ENCODE measurements around the gene TLR8.

TLR8 gene

DNA sequence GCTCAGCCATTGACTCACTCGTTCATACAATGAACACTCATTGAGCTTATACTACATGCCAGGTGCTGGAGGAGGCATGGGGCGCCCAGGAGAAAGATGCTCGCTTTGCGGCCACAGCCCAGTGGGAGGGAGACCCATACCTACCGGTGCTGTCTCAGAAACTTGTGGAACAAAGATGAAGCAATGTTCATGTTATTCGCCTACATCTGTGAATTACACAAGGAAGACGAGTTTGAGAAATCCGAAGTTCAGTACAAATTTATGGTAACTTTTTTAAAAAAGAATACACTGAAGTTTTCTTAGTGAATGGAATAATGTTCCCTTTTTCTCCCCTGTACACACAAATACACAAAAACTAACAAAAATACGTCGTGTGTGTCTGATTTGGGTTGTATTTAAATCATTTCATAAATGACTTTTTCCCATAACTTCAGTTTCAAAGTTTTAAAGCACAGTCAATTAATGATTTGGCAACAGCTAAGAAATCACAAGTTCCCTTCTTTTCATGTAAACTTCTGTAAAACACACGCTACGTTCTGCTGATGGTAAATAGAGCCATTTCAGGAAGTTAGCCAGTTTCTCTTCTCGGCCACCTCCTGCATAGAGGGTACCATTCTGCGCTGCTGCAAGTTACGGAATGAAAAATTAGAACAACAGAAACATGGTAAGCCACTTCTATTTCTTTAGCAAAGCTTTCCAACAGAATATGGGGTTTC, at the start of gene TLR8:
TSS of gene TLR8 (plus strand) at position 575 of the 716 bp plus-strand sequence. CDS start at position 662, 87 bp downstream.
- no peak for DNase-seq

GRCh38 chrX:12865359-12865758, 41.1 kb upstream of the TLR8 start:
- DNase-seq = no peak

DNA sequence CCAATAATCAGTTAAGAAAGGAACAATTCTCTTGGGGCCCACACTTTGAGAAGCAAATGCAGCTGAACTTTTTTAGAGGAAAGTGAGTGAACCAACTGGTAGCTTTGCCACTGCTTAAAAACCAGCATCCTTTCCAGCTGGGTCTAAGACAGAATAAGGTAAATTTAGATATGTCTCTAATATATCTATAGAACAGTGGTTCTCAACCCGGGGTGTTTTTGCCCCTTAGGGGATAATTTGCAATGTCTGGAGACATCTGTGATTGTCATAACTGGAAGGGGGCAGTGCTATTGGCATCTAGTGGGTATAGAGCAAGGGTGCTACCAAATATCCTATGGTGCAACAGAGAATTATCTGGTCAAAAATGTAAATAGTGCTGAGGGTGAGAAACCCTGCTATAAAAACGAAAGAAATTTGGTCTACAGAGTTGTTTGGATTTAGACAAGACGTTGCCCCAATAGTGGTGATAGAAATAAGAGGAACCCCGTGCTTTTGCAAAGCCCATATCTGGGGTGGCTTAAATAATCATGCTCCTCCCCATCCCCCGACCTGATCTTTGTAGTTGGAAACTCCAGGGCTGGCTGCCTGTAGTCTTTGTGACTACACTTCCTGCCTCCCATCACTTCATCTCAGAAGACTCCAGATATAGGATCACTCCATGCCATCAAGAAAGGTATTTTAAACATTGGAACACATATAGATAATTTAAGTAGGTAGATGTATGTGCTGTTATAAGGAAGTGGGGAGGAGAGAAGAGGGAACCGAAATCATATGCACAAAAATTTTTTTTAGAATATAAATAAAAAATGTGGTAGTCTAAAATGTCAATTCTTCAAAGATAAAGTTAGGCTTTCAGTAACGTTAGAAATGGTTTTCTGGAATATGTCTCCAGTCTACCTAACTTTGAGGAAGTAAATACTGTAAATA, 39.7 kb upstream of the TLR8 start, which contains the start of gene TLR7:
TSS of gene TLR7 (plus strand) at position 622 of the 927 bp plus-strand sequence. CDS start 507 bp downstream, outside the sequence.
- DNase-seq = no peak

DNA sequence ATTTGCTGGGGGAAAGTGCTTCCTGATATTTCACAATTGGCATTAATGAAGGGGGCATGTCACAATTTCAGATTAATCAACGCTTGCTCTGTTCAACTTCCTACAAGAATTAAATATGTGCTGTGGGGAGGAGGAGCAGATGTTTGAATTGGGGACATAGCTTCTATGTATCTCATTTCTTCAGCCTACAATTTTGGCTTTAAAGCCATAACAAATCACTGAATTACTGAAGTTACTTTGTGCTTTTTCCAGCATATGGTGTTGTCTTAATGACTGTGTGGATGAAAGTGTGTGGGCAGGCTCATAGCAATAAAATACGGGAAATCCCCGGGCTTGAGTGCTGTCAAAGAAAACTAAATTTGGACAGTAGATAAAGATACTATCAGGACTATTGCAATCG, 38.7 kb upstream of the TLR8 start:
- no peak for DNase-seq

- DNase-seq = no peak
These were observed 37.7 kb upstream of the TLR8 start for GRCh38 chrX:12868747-12869146.

- no peak for DNase-seq
These were observed 35.2 kb upstream of the TLR8 start for GRCh38 chrX:12871257-12871656.

GRCh38 chrX:12872741-12873140, 33.7 kb upstream of the TLR8 start:
- no peak for DNase-seq

DNA sequence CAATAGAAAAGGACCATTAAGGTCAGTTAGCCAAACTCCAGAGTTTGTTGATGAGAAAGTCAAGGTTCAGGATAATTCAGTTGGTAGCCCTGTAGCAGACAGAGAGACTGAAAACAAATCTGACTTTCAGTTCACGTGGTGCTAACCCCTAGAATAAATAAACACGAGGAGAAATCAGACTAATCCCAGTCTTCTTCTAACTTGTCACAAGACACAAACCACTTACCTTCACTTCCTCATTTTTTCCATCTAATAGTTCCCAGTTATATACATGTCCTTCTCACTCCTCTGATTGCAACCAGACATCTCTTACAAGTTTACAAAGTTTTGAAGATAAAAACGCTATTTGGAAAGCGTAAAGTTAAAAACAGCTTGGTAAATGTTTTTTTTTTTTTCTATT, 31.8 kb upstream of the TLR8 start:
- no peak for DNase-seq

- no peak for DNase-seq
These were observed 29.0 kb upstream of the TLR8 start for GRCh38 chrX:12877386-12877785.

DNA sequence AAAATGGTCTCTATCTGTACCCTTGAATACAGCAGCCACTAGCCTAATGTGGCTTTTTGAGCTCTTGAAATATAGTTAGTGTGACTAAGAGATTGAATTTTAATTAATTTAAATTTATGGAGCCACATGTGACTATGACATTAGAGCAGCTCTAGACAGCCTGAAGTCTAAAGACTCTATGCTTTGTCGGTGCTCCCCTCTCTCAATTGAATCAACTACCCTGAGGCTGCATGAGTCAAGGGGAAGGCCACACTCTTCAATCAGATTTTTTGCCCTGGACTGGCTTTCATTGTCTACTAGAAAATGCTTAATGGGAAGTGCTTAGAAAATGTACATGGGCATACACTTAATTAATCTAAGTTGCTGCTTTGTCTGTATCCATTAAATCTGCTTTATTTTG, 27.9 kb upstream of the TLR8 start:
- no peak for DNase-seq

GRCh38 chrX:12881914-12882313, 24.5 kb upstream of the TLR8 start:
- DNase-seq = no peak

- no peak for DNase-seq
These were observed 20.9 kb upstream of the TLR8 start for GRCh38 chrX:12885508-12885907.

GRCh38 chrX:12886545-12886944, 19.9 kb upstream of the TLR8 start:
- DNase-seq = no peak

GRCh38 chrX:12887141-12887540, 19.3 kb upstream of the TLR8 start:
- no peak for DNase-seq

DNA sequence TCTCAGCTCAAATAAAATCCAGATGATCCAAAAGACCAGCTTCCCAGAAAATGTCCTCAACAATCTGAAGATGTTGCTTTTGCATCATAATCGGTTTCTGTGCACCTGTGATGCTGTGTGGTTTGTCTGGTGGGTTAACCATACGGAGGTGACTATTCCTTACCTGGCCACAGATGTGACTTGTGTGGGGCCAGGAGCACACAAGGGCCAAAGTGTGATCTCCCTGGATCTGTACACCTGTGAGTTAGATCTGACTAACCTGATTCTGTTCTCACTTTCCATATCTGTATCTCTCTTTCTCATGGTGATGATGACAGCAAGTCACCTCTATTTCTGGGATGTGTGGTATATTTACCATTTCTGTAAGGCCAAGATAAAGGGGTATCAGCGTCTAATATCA, 18.7 kb upstream of the TLR8 start:
- DNase-seq = no peak

GRCh38 chrX:12890467-12890866, 16.0 kb upstream of the TLR8 start:
- DNase-seq = peak; percentile 5

DNA sequence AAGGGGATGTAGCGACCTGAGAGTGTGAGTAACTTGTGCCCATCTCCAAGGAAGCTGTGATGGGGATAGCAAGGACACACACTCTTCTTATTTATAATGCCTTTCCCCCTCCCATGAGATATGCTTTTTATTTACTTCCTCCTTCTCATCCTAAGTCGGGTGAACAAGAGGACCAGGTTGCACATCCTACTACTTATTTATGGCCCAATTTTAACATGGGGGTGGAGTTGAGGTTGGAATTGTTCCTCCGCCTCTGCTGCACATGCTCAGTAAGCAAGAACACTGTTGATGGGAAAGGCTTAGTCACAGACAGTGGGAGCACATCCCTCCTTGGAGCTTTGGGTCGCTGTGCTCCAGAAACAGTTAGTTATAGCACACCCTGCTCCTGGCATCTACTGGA, 15.2 kb upstream of the TLR8 start:
- DNase-seq = no peak

DNA sequence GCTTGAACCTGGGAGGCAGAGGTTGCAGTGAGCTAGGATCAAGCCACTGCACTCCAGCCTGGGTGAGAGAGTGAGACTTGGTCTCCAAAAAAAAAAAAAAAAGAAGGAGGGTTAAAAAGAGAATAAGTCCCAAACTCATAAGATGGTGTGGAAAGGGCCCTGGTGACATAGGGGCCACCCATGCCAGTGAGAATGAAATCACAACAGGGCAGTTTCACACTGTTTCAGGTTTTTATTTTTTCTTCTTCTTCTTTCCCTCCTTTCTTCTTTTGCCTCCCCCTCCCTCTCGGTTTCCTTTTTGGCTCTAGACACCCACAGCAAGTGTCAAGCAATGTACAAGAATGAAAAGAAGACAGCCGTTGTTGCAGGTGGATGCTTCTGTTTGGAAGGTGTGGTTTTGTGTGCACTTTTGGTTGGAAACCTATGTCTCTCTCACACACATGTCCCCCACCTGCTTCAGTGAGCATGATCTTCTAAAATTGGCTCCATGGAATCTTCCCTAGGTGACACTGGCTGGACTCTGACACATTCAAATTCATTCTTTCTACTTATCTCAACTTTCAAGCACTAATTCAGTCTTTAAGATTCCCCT, 14.4 kb upstream of the TLR8 start:
- no peak for DNase-seq

GRCh38 chrX:12892716-12893115, 13.7 kb upstream of the TLR8 start:
- no peak for DNase-seq

GRCh38 chrX:12894074-12895030, 12.1 kb upstream of the TLR8 start:
- peak; percentile 5 for DNase-seq

DNA sequence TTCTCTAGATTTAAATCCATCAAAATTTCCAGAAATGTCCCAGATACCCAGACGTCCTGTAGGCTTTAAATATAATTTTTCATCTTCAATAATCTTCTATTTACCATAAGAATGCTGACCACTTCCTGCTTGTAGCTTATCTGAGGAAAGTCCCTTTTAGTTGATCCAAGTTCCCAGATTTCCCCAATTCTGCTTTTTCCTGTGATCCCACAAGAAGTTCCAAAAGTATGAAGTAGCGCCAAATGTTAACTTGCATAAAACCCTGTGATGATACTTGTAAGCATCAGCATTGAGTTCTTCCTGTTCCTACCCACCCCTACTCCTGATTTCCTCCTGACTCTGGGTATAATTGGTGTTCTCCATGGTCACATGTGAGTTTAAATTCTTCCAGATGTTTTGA, 10.6 kb upstream of the TLR8 start:
- no peak for DNase-seq

GRCh38 chrX:12896935-12897334, 9.5 kb upstream of the TLR8 start:
- DNase-seq = no peak
